ENCODE measurements around the gene RPS2. TPM values are rescaled to one million over a fixed set of nuclear protein-coding genes. Genes with fewer than 3 reads are reported as not detected.

RPS2 gene
- polyA plus RNA-seq, 1 experiment, result 4,041 TPM

DNA sequence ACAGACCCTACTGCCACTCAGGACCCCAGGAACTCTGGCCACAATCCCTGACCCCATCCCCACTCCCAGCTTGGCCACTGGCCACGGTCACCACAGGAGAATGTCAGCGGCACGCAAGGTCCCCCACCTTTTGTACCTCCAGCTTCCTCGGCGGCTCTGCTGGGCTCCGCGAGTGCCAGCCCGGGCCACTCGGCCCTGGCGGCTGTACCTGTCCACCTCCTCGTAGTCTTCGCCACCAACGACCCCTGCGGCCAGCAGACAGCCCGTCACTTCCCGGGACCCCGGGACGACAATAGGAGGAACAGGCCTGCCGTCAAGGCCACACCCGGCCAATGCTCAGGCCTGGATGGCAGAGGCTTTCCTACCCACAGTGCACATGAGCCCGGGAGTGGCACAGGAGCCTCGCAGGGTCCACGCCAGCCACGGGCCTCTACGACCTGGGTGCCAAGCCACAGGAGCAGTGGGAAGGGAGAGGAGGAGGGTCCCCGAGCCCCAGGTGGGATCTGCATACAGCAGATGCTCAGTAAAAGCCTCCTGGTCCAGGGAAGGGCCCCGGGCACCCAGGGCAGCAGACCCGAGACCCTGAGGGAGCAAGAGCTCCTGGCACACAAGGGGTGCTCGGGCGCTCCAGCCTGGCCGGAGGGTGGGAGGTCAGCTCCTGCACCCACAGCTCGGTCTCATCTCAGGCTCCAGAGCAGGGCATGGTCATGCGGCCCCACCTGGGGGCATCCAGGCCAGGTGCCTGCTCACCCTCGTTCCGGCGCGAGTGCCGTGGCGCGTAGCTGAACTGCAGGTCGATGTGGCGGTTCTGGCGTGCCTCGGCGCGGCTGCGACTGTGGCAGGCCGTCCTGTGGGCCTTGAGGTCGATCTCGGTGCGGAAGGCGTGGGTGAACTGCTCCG, 37.1 kb upstream of the RPS2 start:
- CTCF ChIA-PET, result interaction anchor here (1.2 to 4.1 kb wide), 2 partner anchors 139 to 250 kb away, joined by 3 to 30 read pairs; no protein-coding TSS in a partner anchor
- POLR2A ChIA-PET, result no interaction called here
- Histone ChIP-seq H3K4me3 (ENCODE audit: low read depth, low read length) (no peak overlapping the region), H3K27me3 (ENCODE audit: control insufficient read depth, insufficient read depth, low read length) (no peaks in the 10 kb centered on the region), H3K36me3 (ENCODE audit: control insufficient read depth, insufficient read depth, low read length) (peaks cover 56% of the 10 kb centered on the region)
- TF ChIP-seq, protein P1, sequence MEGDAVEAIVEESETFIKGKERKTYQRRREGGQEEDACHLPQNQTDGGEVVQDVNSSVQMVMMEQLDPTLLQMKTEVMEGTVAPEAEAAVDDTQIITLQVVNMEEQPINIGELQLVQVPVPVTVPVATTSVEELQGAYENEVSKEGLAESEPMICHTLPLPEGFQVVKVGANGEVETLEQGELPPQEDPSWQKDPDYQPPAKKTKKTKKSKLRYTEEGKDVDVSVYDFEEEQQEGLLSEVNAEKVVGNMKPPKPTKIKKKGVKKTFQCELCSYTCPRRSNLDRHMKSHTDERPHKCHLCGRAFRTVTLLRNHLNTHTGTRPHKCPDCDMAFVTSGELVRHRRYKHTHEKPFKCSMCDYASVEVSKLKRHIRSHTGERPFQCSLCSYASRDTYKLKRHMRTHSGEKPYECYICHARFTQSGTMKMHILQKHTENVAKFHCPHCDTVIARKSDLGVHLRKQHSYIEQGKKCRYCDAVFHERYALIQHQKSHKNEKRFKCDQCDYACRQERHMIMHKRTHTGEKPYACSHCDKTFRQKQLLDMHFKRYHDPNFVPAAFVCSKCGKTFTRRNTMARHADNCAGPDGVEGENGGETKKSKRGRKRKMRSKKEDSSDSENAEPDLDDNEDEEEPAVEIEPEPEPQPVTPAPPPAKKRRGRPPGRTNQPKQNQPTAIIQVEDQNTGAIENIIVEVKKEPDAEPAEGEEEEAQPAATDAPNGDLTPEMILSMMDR (IDR thresholded peaks at IDR 0.05; ENCODE audit: insufficient read depth, low read depth, low read length), result no peak
- no peak for DNase-seq (ENCODE audit: low read depth)

DNA sequence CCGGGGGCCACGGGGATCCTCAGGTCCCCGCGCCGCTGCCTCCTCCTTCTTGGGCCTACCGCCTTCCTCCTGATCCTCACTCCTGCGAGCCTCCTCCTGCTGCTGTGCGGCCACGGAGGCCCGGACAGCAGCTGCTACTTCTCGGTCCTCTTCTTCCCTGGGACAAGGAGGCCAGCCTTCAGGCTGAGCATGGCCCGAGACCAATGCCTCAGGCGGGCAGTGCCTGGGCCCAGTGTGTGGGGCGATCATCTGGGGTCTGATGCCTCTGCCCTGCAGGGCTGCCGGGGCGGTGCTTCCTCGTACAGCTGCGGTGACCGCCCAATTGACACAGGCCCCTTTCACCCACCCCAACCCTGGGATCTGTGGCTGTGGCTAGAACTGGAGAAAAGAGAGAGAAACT, 36.4 kb upstream of the RPS2 start:
- no peak for DNase-seq (ENCODE audit: low read depth)
- TF ChIP-seq, protein P1 (IDR thresholded peaks at IDR 0.05; ENCODE audit: insufficient read depth, low read depth, low read length), result no peak
- ChIA-PET POLR2A (no interaction called here), CTCF (interaction anchor here (1.2 to 4.1 kb wide), 2 partner anchors 139 to 251 kb away, joined by 3 to 30 read pairs; no protein-coding TSS in a partner anchor)
- H3K36me3 ChIP-seq (ENCODE audit: control insufficient read depth, insufficient read depth, low read length), result peaks cover 53% of the 10 kb centered on the region
- H3K4me3 ChIP-seq (ENCODE audit: low read depth, low read length), result no peak overlapping the region
- no peaks in the 10 kb centered on the region for H3K27me3 ChIP-seq (ENCODE audit: control insufficient read depth, insufficient read depth, low read length)

DNA sequence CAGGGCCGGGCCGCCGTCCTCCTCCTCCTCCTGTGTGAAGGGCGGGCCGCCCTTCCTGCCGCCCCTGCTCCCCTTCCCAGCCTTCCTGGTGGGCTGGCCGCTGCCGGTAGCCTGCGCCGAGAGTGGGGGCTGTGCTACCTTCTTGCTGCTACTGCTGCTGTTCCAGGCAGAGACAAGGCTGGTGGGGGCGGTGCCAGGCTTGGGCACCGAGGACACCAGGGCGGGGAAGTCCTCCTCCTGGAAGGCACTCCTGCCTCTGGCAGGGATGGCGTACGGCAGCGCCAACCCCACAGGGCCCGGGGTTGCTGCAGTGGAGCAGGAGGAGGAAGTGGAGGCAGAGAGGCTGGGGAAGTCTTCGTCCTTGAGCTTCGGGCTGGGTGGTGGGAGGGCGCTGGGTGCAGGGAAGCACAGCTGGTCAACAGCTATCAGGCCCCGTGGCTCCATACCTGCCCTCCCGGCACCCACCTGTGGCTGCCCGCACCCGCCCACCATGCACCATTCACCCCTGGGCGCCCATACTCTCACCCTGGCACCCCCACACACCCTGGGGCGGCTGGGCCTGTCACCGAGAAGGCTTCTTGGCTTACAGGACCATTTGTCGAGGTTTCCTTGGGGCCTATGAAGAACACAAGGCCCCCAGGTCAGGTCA, 35.4 kb upstream of the RPS2 start:
- Histone ChIP-seq H3K4me3 (ENCODE audit: low read depth, low read length) (no peak overlapping the region), H3K27me3 (ENCODE audit: control insufficient read depth, insufficient read depth, low read length) (no peaks in the 10 kb centered on the region), H3K36me3 (ENCODE audit: control insufficient read depth, insufficient read depth, low read length) (peaks cover 51% of the 10 kb centered on the region)
- DNase-seq (ENCODE audit: low read depth), result no peak
- POLR2A ChIA-PET, result no interaction called here
- TF ChIP-seq, protein P1 (IDR thresholded peaks at IDR 0.05; ENCODE audit: insufficient read depth, low read depth, low read length), result no peak
- CTCF ChIA-PET, result no interaction called here

DNA sequence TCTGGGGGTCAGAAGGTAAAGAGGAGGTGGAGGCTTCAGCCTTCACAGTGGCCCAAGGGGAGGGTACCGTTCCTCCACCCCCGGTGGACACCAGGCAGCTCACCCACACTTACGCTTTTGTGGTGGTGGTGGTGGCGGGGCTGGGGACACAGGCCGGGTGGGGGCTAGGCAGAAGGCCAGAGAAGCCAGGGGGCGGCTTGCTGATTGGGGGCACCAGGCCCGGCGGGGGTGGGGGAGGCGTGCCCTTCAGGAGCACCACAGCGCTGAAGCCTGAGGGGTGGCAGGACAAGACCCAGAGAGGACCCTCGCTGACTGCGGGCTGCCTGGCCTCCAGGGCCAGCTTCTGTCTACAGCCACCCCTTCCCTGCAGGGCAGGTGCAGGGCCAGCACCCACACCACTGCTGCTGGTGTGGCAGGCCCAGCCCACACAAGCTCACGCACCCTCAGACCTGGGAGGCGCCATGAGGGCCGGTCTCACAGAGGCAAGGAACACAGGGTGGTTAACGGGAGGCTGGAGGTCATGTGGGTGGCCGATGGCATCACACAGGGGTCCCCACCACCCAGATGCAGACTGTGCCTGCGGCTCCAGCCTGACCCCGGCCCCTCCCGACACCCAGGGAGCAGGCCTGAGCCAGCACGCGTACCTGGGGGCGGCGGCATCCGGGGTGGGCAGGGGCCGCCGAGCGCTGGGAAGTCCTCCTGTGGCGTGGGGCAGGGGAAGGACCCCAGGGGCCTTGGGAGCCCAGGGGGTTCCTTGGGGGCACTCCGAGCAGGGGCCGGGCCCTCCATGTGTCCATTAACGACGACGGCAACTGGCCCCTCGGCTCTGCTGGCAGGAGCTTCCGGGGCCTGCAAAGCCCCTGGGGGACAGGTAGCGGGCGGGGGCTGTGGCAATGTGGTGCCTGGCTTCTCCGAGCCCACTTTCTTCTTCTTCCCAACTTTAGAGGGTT, 34.5 kb upstream of the RPS2 start:
- peaks cover 48% of the 10 kb centered on the region for H3K36me3 ChIP-seq (ENCODE audit: control insufficient read depth, insufficient read depth, low read length)
- H3K27me3 ChIP-seq (ENCODE audit: control insufficient read depth, insufficient read depth, low read length), result no peaks in the 10 kb centered on the region
- ChIA-PET POLR2A (no interaction called here), CTCF (interaction anchor here (1.2 kb wide), 1 partner anchor 14 kb away, joined by 5 read pairs; no protein-coding TSS in a partner anchor)
- H3K4me3 ChIP-seq (ENCODE audit: low read depth, low read length), result no peak overlapping the region
- TF ChIP-seq, protein P1 (IDR thresholded peaks at IDR 0.05; ENCODE audit: insufficient read depth, low read depth, low read length), result no peak
- DNase-seq (ENCODE audit: low read depth), result no peak

All from BJ (cell line).